Endothelial cell of umbilical vein (primary cell): ENCODE results near the gene PTPRF. TPM values are rescaled to one million over a fixed set of nuclear protein-coding genes. Genes with fewer than 3 reads are reported as not detected.

Experiments used
- BruUV-seq: library from RNA; stranded (reverse); fragments of 400-500 nt; replicated peaks from 2 replicates; lab custom pipeline; 2021; lab: Mats Ljungman, UMichigan
- CTCF ChIA-PET: fragments of 300-600, 350-600 bp; sonication (Branson Sonifier 250); formaldehyde crosslinking; loops from one replicate; lab custom pipeline; 2021; ENCODE audit warnings: antibody characterized with exemption, inconsistent platforms; lab: Charles Lee
- POLR2A ChIA-PET: fragments of 300-600, 350-600 bp; sonication (Branson Sonifier 250); formaldehyde crosslinking; loops from one replicate; lab custom pipeline; 2021; ENCODE audit warnings: antibody characterized with exemption, inconsistent platforms; lab: Charles Lee
- DNase-seq: peaks from one replicate; pipeline ENCODE4 v3.0.0-alpha.2; 2011; ENCODE audit warnings: low read depth, low spot score
- FAIRE-seq: peaks from 2 replicates; lab custom pipeline; 2011; peaks lifted over from hg19 to GRCh38; lab: Jason Lieb, UNC
- H2AFZ ChIP-seq: 2 replicates; pipeline ENCODE4 v1.6.0; 2012; ENCODE audit warnings: low read depth, low read length, control low read depth, inconsistent platforms
- H3K27ac ChIP-seq: 2 replicates; pipeline ENCODE4 v1.5.1; 2011; ENCODE audit warnings: low read depth, mild to moderate bottlenecking, control low read depth, low read length, moderate library complexity; ENCODE audit not compliant: insufficient read depth
- H3K27me3 ChIP-seq, 2 experiments: 2 replicates each; pipeline versions ENCODE4 v1.6.0 to v1.6.1; 2011; ENCODE audit warnings: low read length in 2 of 2, mixed read lengths in 1 of 2; ENCODE audit not compliant: control insufficient read depth in 2 of 2, insufficient read depth in 2 of 2
- H3K36me3 ChIP-seq, 2 experiments: 2 replicates in 1 of 2; 3 replicates in 1 of 2; pipeline ENCODE4 v1.5.1; 2011; ENCODE audit warnings: low read length in 2 of 2, mild to moderate bottlenecking in 1 of 2, moderate library complexity in 1 of 2; ENCODE audit not compliant: control insufficient read depth in 2 of 2, insufficient read depth in 2 of 2; ENCODE audit errors: extremely low read depth in 1 of 2
- H3K4me1 ChIP-seq: 3 replicates; pipeline ENCODE4 v1.5.1; 2011; ENCODE audit warnings: mild to moderate bottlenecking, low read length; ENCODE audit not compliant: control insufficient read depth, insufficient read depth; ENCODE audit errors: extremely low read depth
- H3K4me2 ChIP-seq: 2 replicates; pipeline ENCODE4 v1.6.1; 2011; ENCODE audit warnings: low read length, control low read depth, mixed read lengths; ENCODE audit not compliant: insufficient read depth
- H3K4me3 ChIP-seq, 3 experiments: fragments of 200-600 bp in 1 of 3; sonication (generic), shearing (Covaris generic) in 1 of 3; replicated peaks in 1 of 3; 2 replicates each; pipeline ENCODE4 v1.5.1; 2011 to 2016; ENCODE audit warnings: control low read depth in 3 of 3, low read length in 3 of 3, mild to moderate bottlenecking in 2 of 3, inconsistent platforms in 1 of 3, low read depth in 1 of 3, moderate library complexity in 1 of 3; ENCODE audit not compliant: insufficient read depth in 1 of 3
- H3K79me2 ChIP-seq: 2 replicates; pipeline ENCODE4 v1.6.0; 2012; ENCODE audit warnings: low read length, inconsistent platforms; ENCODE audit not compliant: control insufficient read depth, insufficient read depth
- H3K9ac ChIP-seq: replicated peaks from 2 replicates; pipeline ENCODE3; 2011; ENCODE audit warnings: low read length, control low read depth; ENCODE audit not compliant: insufficient read depth; ENCODE audit errors: extremely low read depth
- H3K9me1 ChIP-seq: replicated peaks from 3 replicates; pipeline ENCODE4 v1.6.0; 2011; ENCODE audit warnings: mild to moderate bottlenecking, low read length; ENCODE audit not compliant: control insufficient read depth, insufficient read depth; ENCODE audit errors: extremely low read depth
- H3K9me3 ChIP-seq: replicated peaks from 2 replicates; pipeline ENCODE4 v1.5.1; 2012; ENCODE audit warnings: low read length, inconsistent platforms; ENCODE audit not compliant: control insufficient read depth, insufficient read depth
- H4K20me1 ChIP-seq: replicated peaks from 2 replicates; pipeline ENCODE3; 2011; ENCODE audit warnings: mild to moderate bottlenecking, low read length; ENCODE audit not compliant: control insufficient read depth, insufficient read depth; ENCODE audit errors: extremely low read depth
- CTCF ChIP-seq, 2 donors: IDR thresholded peaks; 1 replicate in 1 of 2; 2 replicates in 1 of 2; pipeline ENCODE4 v1.5.1; 2011; ENCODE audit warnings: low read length in 2 of 2, mild to moderate bottlenecking in 2 of 2, moderate library complexity in 2 of 2, control low read depth in 1 of 2, inconsistent platforms in 1 of 2, low read depth in 1 of 2; ENCODE audit not compliant: insufficient read depth in 1 of 2; ENCODE audit errors: extremely low read depth in 1 of 2
- EZH2 ChIP-seq: IDR thresholded peaks from 2 replicates; pipeline ENCODE4 v1.6.1; 2012; ENCODE audit warnings: borderline replicate concordance, low read depth, mild to moderate bottlenecking, moderate library complexity, low read length, inconsistent platforms; ENCODE audit not compliant: severe bottlenecking
- FOS ChIP-seq: IDR thresholded peaks from 2 replicates; pipeline ENCODE4 v1.6.1; 2011; ENCODE audit warnings: mild to moderate bottlenecking, low read length, moderate library complexity, borderline replicate concordance; ENCODE audit not compliant: insufficient read depth
- GATA2 ChIP-seq: IDR thresholded peaks from 2 replicates; pipeline ENCODE4 v1.7.0; 2011; ENCODE audit warnings: low read depth, mild to moderate bottlenecking, moderate library complexity, mixed read lengths, low read length; ENCODE audit not compliant: insufficient read length, insufficient read depth
- JUN ChIP-seq: IDR thresholded peaks from 2 replicates; pipeline ENCODE4 v1.6.1; 2011; ENCODE audit warnings: borderline replicate concordance, low read depth; ENCODE audit not compliant: insufficient read length, insufficient read depth
- MYC ChIP-seq: IDR thresholded peaks from one replicate; pipeline ENCODE4 v1.6.1; 2011; ENCODE audit warnings: mild to moderate bottlenecking, low read depth, low read length
- POLR2A ChIP-seq: IDR thresholded peaks from 2 replicates; pipeline ENCODE4 v1.6.1; 2012; ENCODE audit warnings: low read depth, mild to moderate bottlenecking, control low read depth, low read length
- POLR2AphosphoS5 ChIP-seq: IDR thresholded peaks from 2 replicates; pipeline ENCODE4 v1.6.1; 2012; ENCODE audit warnings: low read depth, mild to moderate bottlenecking, control low read depth, low read length, moderate library complexity; ENCODE audit not compliant: insufficient read depth
- dilution Hi-C: fragments of 300-500 bp; cut with MboI; formaldehyde crosslinking; loops from one replicate; pipeline ENCODE4 v1.15.0; 2019; ENCODE audit warnings: low sequenced_read_pairs; ENCODE audit not compliant: extremely low pct_ligation_motif_present
- intact Hi-C: fragments of 100-400 bp; cut with micrococcal nuclease; formaldehyde crosslinking; loops from one replicate; pipeline ENCODE4 v1.10.0; 2022
- polyA plus RNA-seq, 4 experiments: library from polyadenylated mRNA; depleted of rRNA in 3 of 4; stranded (reverse) in 3 of 4; unstranded in 1 of 4; fragments of >200 nt; gene quantifications; 2 replicates each; pipeline versions ENCODE4 v1.2.1 to v1.2.3, GENCODE V29; 2011 to 2012; ENCODE audit warnings: missing spikeins in 1 of 4
- total RNA-seq: library from RNA; stranded (reverse); gene quantifications from 2 replicates; pipeline ENCODE4 v1.2.3, GENCODE V29; 2021
- TF ChIP-seq, protein P1 (sequence below): IDR thresholded peaks from 2 replicates; pipeline ENCODE4 v1.6.1; 2011; ENCODE audit not compliant: insufficient read depth, insufficient read length

Gene PTPRF
- total and polyA plus RNA-seq, 2 donors (not counting 3 experiments of a cell fraction or from before 2014, with no cell fraction given), result 217 to 338 TPM

DNA sequence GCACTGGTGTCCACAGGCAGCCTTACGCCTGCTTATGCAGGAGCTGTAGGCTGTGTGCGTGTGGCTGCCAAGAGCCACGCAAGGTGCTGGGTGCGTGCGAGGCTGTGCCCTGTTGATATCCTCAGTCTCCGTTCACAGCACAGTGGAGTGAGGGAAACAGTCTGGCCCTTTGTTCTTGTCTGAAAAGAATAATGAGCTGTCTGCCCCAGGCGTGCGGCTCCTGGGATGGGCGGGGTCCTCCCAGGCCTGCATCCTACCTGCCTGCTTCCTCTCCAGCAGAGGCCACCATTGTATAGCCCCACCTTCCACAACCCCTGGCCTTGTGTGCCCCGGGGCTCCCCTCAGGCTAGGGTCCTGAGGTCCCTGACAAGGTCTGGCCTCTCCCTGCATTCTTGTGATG is 72.3 kb downstream of the PTPRF start:
- intact Hi-C loops (no loop called here), dilution Hi-C loops (no loop called here)
- Histone ChIP-seq H3K27ac (no peak overlapping the region), H3K36me3 (peaks cover 5 to 78% of the 10 kb centered on the region in 2 experiments), H3K9me3 (no peaks in the 10 kb centered on the region), H3K27me3 (no peaks in the 10 kb centered on the region), H3K79me2 (no peaks in the 10 kb centered on the region), H3K9me1 (no peaks in the 10 kb centered on the region), H3K9ac (no peak overlapping the region), H3K4me1 (no peaks in the 10 kb centered on the region), H3K4me2 (no peak overlapping the region), H2AFZ (no peak overlapping the region), H4K20me1 (no peaks in the 10 kb centered on the region), H3K4me3 (no peak overlapping the region)
- POLR2A ChIA-PET, result no interaction called here
- TF ChIP-seq JUN, result no peak
- FAIRE-seq (no peak), DNase-seq (no peak)
- no TSS peak for BruUV-seq
- CTCF ChIA-PET, result no interaction called here

DNA sequence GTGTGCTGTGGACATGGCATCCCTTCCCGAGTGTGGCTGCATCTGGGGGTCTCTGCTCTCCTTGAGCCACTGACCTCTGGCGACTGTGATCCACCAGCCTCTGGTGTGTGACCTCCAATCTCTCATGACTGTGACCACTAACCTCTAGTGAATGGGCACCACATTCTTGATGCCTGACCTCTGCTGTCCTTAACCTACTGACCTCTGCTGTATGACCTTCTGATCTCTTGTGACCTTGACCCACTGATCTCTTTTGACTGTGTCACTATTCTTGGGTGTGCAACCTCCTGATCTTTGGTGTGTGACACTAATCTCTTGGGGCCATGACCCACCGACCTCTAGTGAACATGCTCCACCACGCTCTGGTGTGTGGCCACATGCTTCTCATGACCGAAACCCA is 73.5 kb downstream of the PTPRF start:
- H3K9me1 ChIP-seq, result no peaks in the 10 kb centered on the region
- no peaks in the 10 kb centered on the region for H3K27me3 ChIP-seq
- FAIRE-seq (no peak), DNase-seq (no peak)
- CTCF ChIA-PET, result no interaction called here
- H3K36me3 ChIP-seq, result peaks cover 5 to 81% of the 10 kb centered on the region in 2 experiments
- no TSS peak for BruUV-seq
- intact Hi-C loops, result no loop called here
- H3K4me2 ChIP-seq, result no peak overlapping the region
- H3K9ac ChIP-seq, result no peak overlapping the region
- TF ChIP-seq, protein P1, sequence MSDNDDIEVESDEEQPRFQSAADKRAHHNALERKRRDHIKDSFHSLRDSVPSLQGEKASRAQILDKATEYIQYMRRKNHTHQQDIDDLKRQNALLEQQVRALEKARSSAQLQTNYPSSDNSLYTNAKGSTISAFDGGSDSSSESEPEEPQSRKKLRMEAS, result no peak
- TF ChIP-seq POLR2A, result no peak
- no peak for TF ChIP-seq JUN
- TF ChIP-seq MYC, result no peak
- TF ChIP-seq CTCF (IDR thresholded peaks at IDR 0.05; ENCODE audit: extremely low read depth in 1 of 2, insufficient read depth in 1 of 2, low read depth in 1 of 2, low read length in 2 of 2), result no peak
- TF ChIP-seq POLR2AphosphoS5, result no peak
- no peak for TF ChIP-seq EZH2
- no peak for TF ChIP-seq GATA2
- TF ChIP-seq FOS, result no peak
- no peaks in the 10 kb centered on the region for H4K20me1 ChIP-seq
- no peaks in the 10 kb centered on the region for H3K9me3 ChIP-seq
- H3K4me1 ChIP-seq, result no peaks in the 10 kb centered on the region
- dilution Hi-C loops, result no loop called here
- H3K4me3 ChIP-seq, result no peak overlapping the region
- no peaks in the 10 kb centered on the region for H3K79me2 ChIP-seq
- POLR2A ChIA-PET, result no interaction called here
- no peak overlapping the region for H2AFZ ChIP-seq
- no peak overlapping the region for H3K27ac ChIP-seq
